GM19452 (cell line): Measurements from ENCODE around the gene FGR.

Experiments used
- ATAC-seq: cut with Tn5 transposase; IDR thresholded peaks from one replicate; pipeline ENCODE4 v1.9.1; 2021; ENCODE audit not compliant: unreplicated experiment

Gene FGR

GRCh38 chr1:27601771-27602461 lies 33.1 kb downstream of the FGR start:
- no peak for ATAC-seq

GRCh38 chr1:27601321-27601770 lies 33.6 kb downstream of the FGR start:
- no peak for ATAC-seq

GRCh38 chr1:27600498-27601175 lies 34.3 kb downstream of the FGR start:
- no peak for ATAC-seq

GRCh38 chr1:27599605-27600497 lies 35.1 kb downstream of the FGR start:
- ATAC-seq, result no peak

GRCh38 chr1:27598902-27599528 lies 36.0 kb downstream of the FGR start:
- no peak for ATAC-seq

- ATAC-seq, result no peak
These were observed 36.7 kb downstream of the FGR start for GRCh38 chr1:27598295-27598687.

- ATAC-seq, result no peak
These were observed 37.3 kb downstream of the FGR start for GRCh38 chr1:27597516-27598294.

- ATAC-seq, result no peak
These were observed 38.0 kb downstream of the FGR start for GRCh38 chr1:27596986-27597385.

GRCh38 chr1:27596261-27596660 lies 38.7 kb downstream of the FGR start:
- no peak for ATAC-seq

- no peak for ATAC-seq
These were observed 39.4 kb downstream of the FGR start for GRCh38 chr1:27595597-27595996.

- ATAC-seq, result no peak
These were observed 40.1 kb downstream of the FGR start for GRCh38 chr1:27594564-27595510.

- ATAC-seq, result no peak
These were observed 41.1 kb downstream of the FGR start for GRCh38 chr1:27593678-27594563.

- ATAC-seq, result no peak
These were observed 41.9 kb downstream of the FGR start for GRCh38 chr1:27592931-27593677.

GRCh38 chr1:27592232-27592930 lies 42.6 kb downstream of the FGR start:
- no peak for ATAC-seq

GRCh38 chr1:27591622-27592021 lies 43.4 kb downstream of the FGR start:
- ATAC-seq, result no peak

- no peak for ATAC-seq
These were observed 44.0 kb downstream of the FGR start for GRCh38 chr1:27590917-27591508.
